NB4 (cell line): ENCODE data around the gene ANO1.

Experiments used
- CTCF ChIP-seq: IDR thresholded peaks from one replicate; pipeline ENCODE4 v1.5.1; 2012; ENCODE audit warnings: low read depth, low read length
- MAX ChIP-seq: IDR thresholded peaks from 2 replicates; pipeline ENCODE4 v1.6.1; 2011; ENCODE audit warnings: low read depth, low read length
- MYC ChIP-seq: IDR thresholded peaks from 2 replicates; pipeline ENCODE4 v1.6.1; 2011; ENCODE audit warnings: low read depth, low read length
- POLR2A ChIP-seq: IDR thresholded peaks from 2 replicates; pipeline ENCODE4 v1.6.1; 2011; ENCODE audit warnings: mild to moderate bottlenecking; ENCODE audit not compliant: insufficient read length; ENCODE audit errors: extremely low read depth

- TF ChIP-seq CTCF (no peak), MYC (no peak), POLR2A (no peak), MAX (no peak)
Observed at GRCh38 chr11:70158757-70159389, 80.8 kb downstream of the ANO1 start.
